NCI-H2029 (cell line): ENCODE data around the gene GALNT2.

Experiments
- DNase-seq: peaks from one replicate; lab custom pipeline; 2025; lab: John Stamatoyannopoulos, UW

Gene GALNT2

GRCh38 chr1:230211436-230212145, 144.6 kb downstream of the GALNT2 start:
- no peak for DNase-seq

GRCh38 chr1:230212405-230212936, 145.4 kb downstream of the GALNT2 start:
- no peak for DNase-seq

- peak; percentile 86 for DNase-seq
These were observed 148.0 kb downstream of the GALNT2 start for GRCh38 chr1:230215031-230215430.

- DNase-seq = no peak
These were observed 148.5 kb downstream of the GALNT2 start for GRCh38 chr1:230215529-230215928.

- DNase-seq = no peak
These were observed 149.9 kb downstream of the GALNT2 start for GRCh38 chr1:230216896-230217295.

- no peak for DNase-seq
These were observed 151.6 kb downstream of the GALNT2 start for GRCh38 chr1:230218667-230219066.

GRCh38 chr1:230219174-230220067, 152.4 kb downstream of the GALNT2 start:
- DNase-seq = no peak

GRCh38 chr1:230220478-230220877, 153.4 kb downstream of the GALNT2 start:
- no peak for DNase-seq

GRCh38 chr1:230220907-230221306, 153.9 kb downstream of the GALNT2 start:
- DNase-seq = no peak

- DNase-seq = no peak
These were observed 155.6 kb downstream of the GALNT2 start for GRCh38 chr1:230222678-230223077.

- no peak for DNase-seq
These were observed 157.3 kb downstream of the GALNT2 start for GRCh38 chr1:230224101-230224960.

GRCh38 chr1:230226007-230226800, 159.2 kb downstream of the GALNT2 start:
- no peak for DNase-seq

GRCh38 chr1:230226814-230227213, 159.8 kb downstream of the GALNT2 start:
- DNase-seq = no peak

- DNase-seq = no peak
These were observed 161.3 kb downstream of the GALNT2 start for GRCh38 chr1:230228236-230228897.

- DNase-seq = no peak
These were observed 163.2 kb downstream of the GALNT2 start for GRCh38 chr1:230230273-230230672.

- peak; percentile 58 for DNase-seq
These were observed 164.1 kb downstream of the GALNT2 start for GRCh38 chr1:230230948-230231773.

GRCh38 chr1:230231774-230232145, 164.7 kb downstream of the GALNT2 start:
- DNase-seq = peak; percentile 63

- no peak for DNase-seq
These were observed 165.3 kb downstream of the GALNT2 start for GRCh38 chr1:230232371-230232771.

GRCh38 chr1:230233786-230234185, 166.7 kb downstream of the GALNT2 start:
- DNase-seq = no peak

- no peak for DNase-seq
These were observed 168.8 kb downstream of the GALNT2 start for GRCh38 chr1:230235876-230236275.
